Caco-2 (cell line): Measurements from ENCODE around the gene ETNK1. TPM values are rescaled to one million over a fixed set of nuclear protein-coding genes. Genes with fewer than 3 reads are reported as not detected.
"Not testable (repeated sequence)": the region's sequence is repeated elsewhere in the genome, so short reads cannot be mapped to it uniquely, and the experiment has no call there.

ENCODE experiments used
- BruUV-seq: library from RNA; stranded (reverse); fragments of 400-500 nt; replicated peaks from 2 replicates; lab custom pipeline; 2021; lab: Mats Ljungman, UMichigan
- CTCF ChIA-PET: fragments of 300-600 bp; sonication (Branson Sonifier 250); formaldehyde crosslinking; loops from one replicate; lab custom pipeline; 2022; ENCODE audit warnings: antibody characterized with exemption; lab: Charles Lee
- POLR2A ChIA-PET: fragments of 300-600 bp; sonication (Branson Sonifier 250); formaldehyde crosslinking; loops from one replicate; lab custom pipeline; 2022; ENCODE audit warnings: antibody characterized with exemption; lab: Charles Lee
- DNase-seq, 2 experiments: peaks; one replicate each; pipeline versions ENCODE4 v3.0.0 to v3.0.0-alpha.2; 2020 to 2022
- H3K27me3 ChIP-seq: replicated peaks from 2 replicates; pipeline ENCODE4 v1.6.0; 2011; ENCODE audit warnings: low read length; ENCODE audit not compliant: control insufficient read depth, insufficient read depth
- H3K36me3 ChIP-seq: 2 replicates; pipeline ENCODE4 v1.5.1; 2011; ENCODE audit warnings: low read length; ENCODE audit not compliant: control insufficient read depth, insufficient read depth
- H3K4me1 ChIP-seq: fragments of 250-450 bp; sonication (Bioruptor Pico); 2 replicates; pipeline ENCODE4 v1.5.1; 2020; ENCODE audit warnings: mild to moderate bottlenecking
- H3K4me3 ChIP-seq: 2 replicates; pipeline ENCODE4 v1.5.1; 2011; ENCODE audit warnings: low read depth, mild to moderate bottlenecking, control low read depth, low read length
- H3K9me3 ChIP-seq: fragments of 250-450 bp; sonication (Bioruptor Pico); 2 replicates; pipeline ENCODE4 v1.5.1; 2020; ENCODE audit warnings: mild to moderate bottlenecking, moderate library complexity
- H3K27ac Mint-ChIP-seq: one replicate; pipeline ENCODE4 v1.8.0; 2022; ENCODE audit warnings: mixed read lengths; ENCODE audit not compliant: unreplicated experiment
- H3K27me3 Mint-ChIP-seq: one replicate; pipeline ENCODE4 v1.8.0; 2022; ENCODE audit warnings: mixed read lengths; ENCODE audit not compliant: insufficient read depth, unreplicated experiment
- H3K36me3 Mint-ChIP-seq: one replicate; pipeline ENCODE4 v1.8.0; 2022; ENCODE audit warnings: mild to moderate bottlenecking, mixed read lengths; ENCODE audit not compliant: insufficient read depth, unreplicated experiment
- H3K4me1 Mint-ChIP-seq: one replicate; pipeline ENCODE4 v1.8.0; 2022; ENCODE audit warnings: low read depth, mixed read lengths; ENCODE audit not compliant: unreplicated experiment
- H3K4me3 Mint-ChIP-seq: one replicate; pipeline ENCODE4 v1.8.0; 2022; ENCODE audit warnings: mild to moderate bottlenecking, moderate library complexity, mixed read lengths; ENCODE audit not compliant: unreplicated experiment
- H3K9me3 Mint-ChIP-seq: one replicate; pipeline ENCODE4 v1.8.0; 2022; ENCODE audit warnings: mixed read lengths; ENCODE audit not compliant: unreplicated experiment
- CTCF ChIP-seq, 2 experiments: fragments of 200-600 bp in 1 of 2; IDR thresholded peaks; 1 replicate in 1 of 2; 2 replicates in 1 of 2; pipeline versions ENCODE4 v1.5.1 to v1.8.0; 2011 to 2022; ENCODE audit warnings: antibody characterized with exemption in 1 of 2, control low read depth in 1 of 2, inconsistent platforms in 1 of 2, low read depth in 1 of 2, low read length in 1 of 2, mild to moderate bottlenecking in 1 of 2, moderate library complexity in 1 of 2; ENCODE audit not compliant: insufficient read depth in 1 of 2, severe bottlenecking in 1 of 2, unreplicated experiment in 1 of 2
- intact Hi-C: fragments of 100-400 bp; cut with micrococcal nuclease; formaldehyde crosslinking; loops from one replicate; pipeline ENCODE4 v1.10.0; 2022; ENCODE audit not compliant: unreplicated experiment
- total RNA-seq: library from RNA; stranded (reverse); gene quantifications from 2 replicates; pipeline ENCODE4 v1.2.3, GENCODE V29; 2022

Gene ETNK1
- total RNA-seq, 1 experiment from 2014 or later, result 78.7 TPM

DNA sequence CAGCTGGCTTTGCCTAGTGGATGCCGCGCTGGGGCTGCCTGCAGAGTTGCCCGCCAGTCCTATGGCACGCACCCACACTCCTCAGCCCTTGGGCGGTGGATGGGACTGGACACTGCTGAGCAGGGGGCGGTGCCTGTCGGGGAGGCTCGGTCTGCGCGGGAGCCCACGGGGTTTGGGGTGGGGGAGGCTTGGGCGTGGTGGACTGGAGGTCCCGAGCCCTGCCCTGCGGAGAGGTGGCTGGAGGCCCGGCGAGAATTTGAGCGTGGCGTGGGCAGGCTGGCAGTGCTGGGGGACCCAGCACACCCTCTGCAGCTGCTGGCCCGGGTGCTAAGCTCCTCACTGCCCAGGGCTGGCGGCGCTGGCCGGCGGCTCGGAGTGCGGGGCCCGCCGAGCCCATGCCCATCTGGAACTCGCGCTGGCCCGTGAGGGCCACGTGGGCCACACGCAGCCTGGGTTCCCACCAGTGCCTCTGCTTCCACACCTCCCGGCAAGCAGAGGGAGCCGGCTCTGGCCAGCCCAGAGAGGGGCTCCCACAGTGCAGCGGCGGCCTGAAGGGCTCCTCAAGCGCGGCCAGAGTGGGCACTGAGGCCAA is 68.1 kb downstream of the ETNK1 start:
- no peaks in the 10 kb centered on the region for H3K4me1 ChIP-seq
- no peak overlapping the region for H3K4me3 ChIP-seq
- TF ChIP-seq CTCF (IDR thresholded peaks at IDR 0.05; ENCODE audit: insufficient read depth in 1 of 2, low read depth in 1 of 2, low read length in 1 of 2, severe bottlenecking in 1 of 2, unreplicated experiment in 1 of 2), result no peak
- CTCF ChIA-PET, result no interaction called here
- BruUV-seq, result no TSS peak
- H3K9me3 ChIP-seq, result peaks cover 13% of the 10 kb centered on the region
- intact Hi-C loops, result no loop called here
- Mint-ChIP-seq H3K27me3 (no peaks in the 10 kb centered on the region), H3K36me3 (peaks cover 31% of the 10 kb centered on the region), H3K27ac (no peak overlapping the region), H3K4me1 (no peaks in the 10 kb centered on the region), H3K4me3 (no peak overlapping the region), H3K9me3 (peaks cover 8% of the 10 kb centered on the region)
- no peak for DNase-seq
- H3K27me3 ChIP-seq, result no peaks in the 10 kb centered on the region
- no peaks in the 10 kb centered on the region for H3K36me3 ChIP-seq
- POLR2A ChIA-PET, result no interaction called here

DNA sequence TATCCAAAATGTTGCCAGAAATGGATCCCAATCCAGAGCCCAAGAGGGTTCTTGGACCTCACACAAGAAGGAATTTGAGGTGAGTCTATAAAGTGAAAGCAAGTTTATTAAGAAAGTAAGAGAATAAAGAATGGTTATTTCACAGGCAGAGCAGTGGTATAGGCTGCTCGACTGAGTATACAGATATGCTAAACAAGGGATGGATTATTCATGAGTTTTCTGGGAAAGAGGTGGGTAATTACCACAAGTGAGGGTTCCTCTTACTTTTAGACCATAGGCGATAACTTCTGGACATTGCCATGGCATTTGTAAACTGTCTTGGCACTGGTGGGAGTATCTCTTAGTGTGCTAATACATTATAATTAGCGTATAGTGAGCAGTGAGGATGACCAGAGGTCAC is 73.6 kb downstream of the ETNK1 start:
- ChIA-PET POLR2A (no interaction called here), CTCF (interaction anchor here (2.4 kb wide), 1 partner anchor 14 kb away, joined by 6 read pairs; no protein-coding TSS in a partner anchor)
- Mint-ChIP-seq H3K36me3 (peaks cover 6% of the 10 kb centered on the region), H3K27ac (no peak overlapping the region), H3K4me1 (peaks cover 33% of the 10 kb centered on the region), H3K4me3 (no peak overlapping the region), H3K27me3 (no peaks in the 10 kb centered on the region), H3K9me3 (peaks cover 5% of the 10 kb centered on the region)
- intact Hi-C loops, result no loop called here
- peaks cover 2% of the 10 kb centered on the region; the same call in 1 of the 2 replicates for H3K9me3 ChIP-seq
- H3K4me1 ChIP-seq, result peaks cover 29% of the 10 kb centered on the region
- DNase-seq, result no peak
- H3K4me3 ChIP-seq, result no peak overlapping the region
- H3K27me3 ChIP-seq, result no peaks in the 10 kb centered on the region
- BruUV-seq, result no TSS peak
- no peaks in the 10 kb centered on the region for H3K36me3 ChIP-seq
- TF ChIP-seq CTCF (IDR thresholded peaks at IDR 0.05; ENCODE audit: insufficient read depth in 1 of 2, low read depth in 1 of 2, low read length in 1 of 2, severe bottlenecking in 1 of 2, unreplicated experiment in 1 of 2), result no peak

GRCh38 chr12:22699705-22700104 is 74.7 kb downstream of the ETNK1 start:
- peaks cover 29% of the 10 kb centered on the region for H3K4me1 ChIP-seq
- H3K9me3 ChIP-seq, H3K27me3 ChIP-seq, H3K27me3 Mint-ChIP-seq, H3K9me3 Mint-ChIP-seq, H3K4me3 ChIP-seq, H3K4me3 Mint-ChIP-seq, H3K36me3 Mint-ChIP-seq, BruUV-seq, DNase-seq, H3K36me3 ChIP-seq, POLR2A ChIA-PET: not testable (repeated sequence)
- H3K27ac Mint-ChIP-seq, result peak overlapping the region; percentile 26
- intact Hi-C loops, result loop anchor here (2.0 kb wide), 1 partner anchor 15 kb away; no protein-coding TSS in a partner anchor
- peaks cover 33% of the 10 kb centered on the region for H3K4me1 Mint-ChIP-seq
- CTCF ChIA-PET, result interaction anchor here (2.4 kb wide), 1 partner anchor 15 kb away, joined by 6 read pairs; no protein-coding TSS in a partner anchor
